Coronary artery (tissue), 2 donors: Measurements from ENCODE around the gene CYP4F3.

Experiments used
- DNase-seq: peaks from one replicate; pipeline ENCODE4 v3.0.0-alpha.2; 2017; ENCODE audit warnings: low spot score
- H3K27ac ChIP-seq, 2 donors: fragments of 200-600 bp; sonication (generic); one replicate each; pipeline ENCODE4 v1.5.1; 2016 to 2019
- H3K4me3 ChIP-seq: fragments of 200-600 bp; sonication (generic); 2 replicates; pipeline ENCODE4 v1.5.1; 2016; ENCODE audit warnings: mild to moderate bottlenecking, moderate library complexity
- CTCF ChIP-seq: fragments of 200-600 bp; sonication (generic); IDR thresholded peaks from one replicate; pipeline ENCODE4 v1.5.1; 2019; ENCODE audit warnings: antibody characterized with exemption

Gene CYP4F3

GRCh38 chr19:15633082-15633835 lies 7.4 kb upstream of the CYP4F3 start:
- DNase-seq, result no peak
- no peak overlapping the region for H3K27ac ChIP-seq
- no peak overlapping the region for H3K4me3 ChIP-seq
- no peak for TF ChIP-seq CTCF

- no peak for DNase-seq
- Histone ChIP-seq H3K27ac (no peak overlapping the region), H3K4me3 (no peak overlapping the region)
- TF ChIP-seq CTCF, result no peak
Measured at GRCh38 chr19:15634105-15634504, 6.6 kb upstream of the CYP4F3 start.

- H3K4me3 ChIP-seq, result no peak overlapping the region
- DNase-seq, result no peak
- no peak overlapping the region for H3K27ac ChIP-seq
- TF ChIP-seq CTCF, result no peak
Measured at GRCh38 chr19:15635016-15635805, 5.5 kb upstream of the CYP4F3 start.

- Histone ChIP-seq H3K4me3 (no peak overlapping the region), H3K27ac (no peak overlapping the region)
- DNase-seq, result no peak
- TF ChIP-seq CTCF, result no peak
Measured at GRCh38 chr19:15636026-15636425, 4.7 kb upstream of the CYP4F3 start.

GRCh38 chr19:15639596-15639995 lies 1.1 kb upstream of the CYP4F3 start:
- TF ChIP-seq CTCF, result no peak
- Histone ChIP-seq H3K4me3 (no peak overlapping the region), H3K27ac (no peak overlapping the region)
- no peak for DNase-seq

GRCh38 chr19:15640904-15641597 lies 354 bp downstream of the CYP4F3 start:
- no peak for TF ChIP-seq CTCF
- DNase-seq, result no peak
- Histone ChIP-seq H3K4me3 (no peak overlapping the region), H3K27ac (no peak overlapping the region)
